Peyer's patch (tissue), 4 donors: ENCODE results near the gene GYS1. TPM values are rescaled to one million over a fixed set of nuclear protein-coding genes. Genes with fewer than 3 reads are reported as not detected.

Experiments used
- DNase-seq, 3 donors: peaks; one replicate each; pipeline ENCODE4 v3.0.0-alpha.2; 2017 to 2019
- H3K27ac ChIP-seq, 4 donors: fragments of 200-600 bp; sonication (generic); one replicate each; pipeline ENCODE4 v1.5.1; 2016 to 2019
- H3K27me3 ChIP-seq, 2 donors: fragments of 200-600 bp; sonication (generic); one replicate each; pipeline ENCODE4 v1.5.1; 2019
- H3K36me3 ChIP-seq, 3 donors: fragments of 200-600 bp; sonication (generic); one replicate each; pipeline ENCODE4 v1.5.1; 2016 to 2019
- H3K4me1 ChIP-seq, 4 donors: fragments of 200-600 bp; sonication (generic); one replicate each; pipeline ENCODE4 v1.5.1; 2016 to 2019
- H3K4me3 ChIP-seq, 4 donors: fragments of 200-600 bp; sonication (generic); 1 replicate in 3 of 4; 2 replicates in 1 of 4; pipeline ENCODE4 v1.5.1; 2016 to 2019; ENCODE audit warnings: mild to moderate bottlenecking in 1 of 4
- H3K9me3 ChIP-seq, 4 donors: fragments of 200-600 bp; sonication (generic); one replicate each; pipeline ENCODE4 v1.5.1; 2016 to 2019; ENCODE audit warnings: mild to moderate bottlenecking in 1 of 4
- POLR2A ChIP-seq, 2 donors: fragments of 450-650 bp; IDR thresholded peaks; one replicate each; pipeline ENCODE4 v1.5.1; 2017; ENCODE audit warnings: antibody characterized with exemption in 2 of 2, mild to moderate bottlenecking in 2 of 2, moderate library complexity in 2 of 2
- total RNA-seq, 4 donors: library from RNA; depleted of rRNA; stranded (reverse); fragments of >200 nt; gene quantifications; one replicate each; pipeline ENCODE4 v1.1.0, GENCODE V29; 2016
- TF ChIP-seq, protein P1 (sequence below), 6 experiments: fragments of 450-650 bp in 4 of 6; fragments of 200-600 bp in 2 of 6; sonication (generic) in 1 of 6; IDR thresholded peaks; one replicate each; pipeline ENCODE4 v1.5.1; 2017 to 2019; ENCODE audit warnings: antibody characterized with exemption in 6 of 6, mild to moderate bottlenecking in 3 of 6, moderate library complexity in 1 of 6

GYS1 gene
- total RNA-seq, 4 donors from 2014 or later, result 24.8 to 61.8 (median 44.0) TPM

DNA sequence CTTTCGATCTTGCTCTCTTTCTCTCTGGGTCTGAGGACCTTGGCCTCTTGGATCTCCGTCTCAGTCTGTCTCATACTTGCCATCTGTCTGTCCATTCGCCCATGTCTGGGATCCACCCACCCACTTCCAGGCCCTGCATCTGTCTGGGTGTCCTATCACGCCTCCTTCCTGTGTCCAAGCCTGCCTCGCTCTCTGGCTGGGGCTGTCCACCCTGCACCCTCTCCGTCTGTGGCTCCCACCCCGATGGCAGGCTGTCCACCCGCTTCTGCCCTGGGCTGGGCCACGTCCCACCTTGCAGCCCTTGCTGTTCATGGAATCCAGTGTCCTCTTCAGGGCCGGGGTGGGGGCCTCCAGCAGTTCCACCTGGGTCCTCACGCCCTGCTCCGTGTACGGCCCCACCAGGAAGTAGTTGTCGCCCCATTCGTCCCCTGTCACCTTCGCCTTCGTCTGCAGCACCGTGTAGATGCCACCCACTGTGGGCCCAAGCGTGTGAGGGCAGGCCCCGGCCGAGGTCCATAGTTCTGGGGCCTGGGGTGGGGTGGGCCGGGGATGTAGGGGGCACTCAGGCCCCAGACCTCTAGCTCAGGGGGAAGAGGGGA lies 2.0 kb downstream of the GYS1 start:
- H3K9me3 ChIP-seq, result no peaks in the 10 kb centered on the region
- TF ChIP-seq, protein P1, sequence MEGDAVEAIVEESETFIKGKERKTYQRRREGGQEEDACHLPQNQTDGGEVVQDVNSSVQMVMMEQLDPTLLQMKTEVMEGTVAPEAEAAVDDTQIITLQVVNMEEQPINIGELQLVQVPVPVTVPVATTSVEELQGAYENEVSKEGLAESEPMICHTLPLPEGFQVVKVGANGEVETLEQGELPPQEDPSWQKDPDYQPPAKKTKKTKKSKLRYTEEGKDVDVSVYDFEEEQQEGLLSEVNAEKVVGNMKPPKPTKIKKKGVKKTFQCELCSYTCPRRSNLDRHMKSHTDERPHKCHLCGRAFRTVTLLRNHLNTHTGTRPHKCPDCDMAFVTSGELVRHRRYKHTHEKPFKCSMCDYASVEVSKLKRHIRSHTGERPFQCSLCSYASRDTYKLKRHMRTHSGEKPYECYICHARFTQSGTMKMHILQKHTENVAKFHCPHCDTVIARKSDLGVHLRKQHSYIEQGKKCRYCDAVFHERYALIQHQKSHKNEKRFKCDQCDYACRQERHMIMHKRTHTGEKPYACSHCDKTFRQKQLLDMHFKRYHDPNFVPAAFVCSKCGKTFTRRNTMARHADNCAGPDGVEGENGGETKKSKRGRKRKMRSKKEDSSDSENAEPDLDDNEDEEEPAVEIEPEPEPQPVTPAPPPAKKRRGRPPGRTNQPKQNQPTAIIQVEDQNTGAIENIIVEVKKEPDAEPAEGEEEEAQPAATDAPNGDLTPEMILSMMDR (IDR thresholded peaks at IDR 0.05), result no peak
- no peak for TF ChIP-seq POLR2A (IDR thresholded peaks at IDR 0.05)
- H3K4me3 ChIP-seq, result peak overlapping the region in 1 of 4 donors; percentile 89
- peak overlapping the region in 1 of 4 donors; percentile 5 for H3K27ac ChIP-seq
- H3K36me3 ChIP-seq, result peaks cover 0 to 16% (median 0%) of the 10 kb centered on the region in 3 donors
- no peak for DNase-seq
- peaks cover 5 to 31% (median 13%) of the 10 kb centered on the region in 4 donors for H3K4me1 ChIP-seq
- no peaks in the 10 kb centered on the region for H3K27me3 ChIP-seq

GRCh38 chr19:48990400-48990799 lies 2.7 kb downstream of the GYS1 start:
- no peak for DNase-seq
- Histone ChIP-seq H3K27me3 (no peaks in the 10 kb centered on the region), H3K4me1 (peaks cover 5 to 31% (median 13%) of the 10 kb centered on the region in 4 donors), H3K36me3 (peaks cover 0 to 20% (median 0%) of the 10 kb centered on the region in 3 donors), H3K4me3 (no peak overlapping the region), H3K9me3 (no peaks in the 10 kb centered on the region), H3K27ac (no peak overlapping the region)
- TF ChIP-seq, protein P1 (IDR thresholded peaks at IDR 0.05), result no peak
- no peak for TF ChIP-seq POLR2A (IDR thresholded peaks at IDR 0.05)

DNA sequence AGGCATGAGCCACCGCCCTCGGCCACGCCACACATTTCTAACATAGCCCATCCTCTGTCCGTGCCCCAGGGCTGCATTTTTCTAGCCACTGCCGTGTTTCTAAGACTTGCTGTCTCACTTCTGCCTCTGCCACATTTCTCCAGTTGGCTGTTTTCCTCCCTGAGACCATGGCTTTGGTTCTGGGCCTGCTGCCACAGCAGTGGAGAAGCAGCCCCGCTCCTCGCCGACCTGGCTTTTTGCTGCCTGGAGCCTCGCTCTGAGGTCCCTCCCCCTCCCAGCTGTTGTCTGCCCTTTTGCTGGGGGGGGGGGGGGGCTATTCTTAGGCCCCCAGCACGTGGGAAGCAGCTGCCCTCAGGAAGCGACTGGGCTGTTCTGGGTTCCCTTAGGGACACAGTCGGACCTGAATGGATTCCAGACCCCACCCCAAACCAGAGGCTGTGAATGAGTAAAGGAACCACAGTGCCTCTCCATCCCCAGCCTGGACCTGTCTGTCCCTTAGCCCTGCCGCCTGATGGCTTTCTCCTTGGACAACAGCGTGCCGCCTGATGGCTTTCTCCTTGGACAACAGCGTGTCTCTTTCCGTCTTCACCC lies 3.3 kb downstream of the GYS1 start:
- Histone ChIP-seq H3K9me3 (no peaks in the 10 kb centered on the region), H3K4me1 (peaks cover 5 to 27% (median 13%) of the 10 kb centered on the region in 4 donors), H3K27ac (no peak overlapping the region), H3K36me3 (peaks cover 0 to 26% (median 0%) of the 10 kb centered on the region in 3 donors), H3K4me3 (no peak overlapping the region), H3K27me3 (no peaks in the 10 kb centered on the region)
- no peak for TF ChIP-seq POLR2A (IDR thresholded peaks at IDR 0.05)
- TF ChIP-seq, protein P1 (IDR thresholded peaks at IDR 0.05), result no peak
- no peak for DNase-seq

GRCh38 chr19:48988860-48989259 lies 4.2 kb downstream of the GYS1 start:
- Histone ChIP-seq H3K27ac (no peak overlapping the region), H3K9me3 (no peaks in the 10 kb centered on the region), H3K4me1 (peaks cover 0 to 20% (median 6%) of the 10 kb centered on the region in 4 donors), H3K4me3 (no peak overlapping the region), H3K27me3 (no peaks in the 10 kb centered on the region), H3K36me3 (peaks cover 0 to 34% (median 0%) of the 10 kb centered on the region in 3 donors)
- no peak for DNase-seq
- TF ChIP-seq, protein P1 (IDR thresholded peaks at IDR 0.05), result no peak
- TF ChIP-seq POLR2A (IDR thresholded peaks at IDR 0.05), result no peak

DNA sequence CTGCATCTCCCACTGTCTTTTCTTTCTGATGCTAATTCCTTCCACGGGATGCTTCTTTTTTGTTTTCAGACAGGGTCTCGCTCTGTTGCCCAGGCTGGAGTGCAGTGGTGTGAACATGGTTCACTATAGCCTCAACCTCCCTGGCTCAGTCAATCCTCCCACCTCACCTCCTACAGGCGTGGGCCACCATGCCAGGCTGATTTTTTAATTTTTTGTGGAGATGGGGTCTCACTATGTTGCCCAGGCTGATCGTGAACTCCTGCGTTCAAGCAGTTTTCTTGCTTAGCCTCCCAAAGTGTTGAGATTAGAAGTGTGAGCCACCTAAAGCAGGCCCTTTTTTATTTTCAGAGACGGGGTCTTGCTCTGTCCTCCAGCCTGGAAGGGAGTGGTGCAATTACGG lies 4.8 kb downstream of the GYS1 start:
- Histone ChIP-seq H3K27me3 (no peaks in the 10 kb centered on the region), H3K27ac (no peak overlapping the region), H3K4me3 (no peak overlapping the region), H3K9me3 (no peaks in the 10 kb centered on the region), H3K4me1 (peaks cover 0 to 20% (median 6%) of the 10 kb centered on the region in 4 donors), H3K36me3 (peaks cover 0 to 36% (median 0%) of the 10 kb centered on the region in 3 donors)
- TF ChIP-seq POLR2A (IDR thresholded peaks at IDR 0.05), result no peak
- no peak for DNase-seq

DNA sequence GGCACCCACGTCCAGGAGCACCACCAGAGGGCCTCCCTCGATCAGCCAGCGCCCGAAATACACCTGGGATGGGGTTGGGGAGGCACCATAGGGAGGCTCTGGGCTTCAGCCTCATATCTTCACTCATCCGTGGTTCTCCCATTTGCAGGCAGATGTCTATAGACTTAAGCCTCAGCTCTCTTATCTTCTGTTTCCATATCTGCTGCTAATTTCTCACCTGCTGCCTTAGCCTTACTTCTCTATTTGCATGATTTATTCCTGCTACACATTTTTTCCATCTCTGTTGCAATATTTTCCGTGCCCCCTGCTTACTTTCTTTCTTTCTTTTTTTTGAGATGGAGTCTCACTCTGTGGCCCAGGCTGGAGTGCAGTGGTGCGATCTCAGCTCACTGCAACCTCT lies 5.8 kb downstream of the GYS1 start:
- Histone ChIP-seq H3K9me3 (no peaks in the 10 kb centered on the region), H3K36me3 (peaks cover 0 to 45% (median 0%) of the 10 kb centered on the region in 3 donors), H3K27me3 (no peaks in the 10 kb centered on the region), H3K4me1 (peaks cover 0 to 20% (median 6%) of the 10 kb centered on the region in 4 donors), H3K27ac (no peak overlapping the region), H3K4me3 (no peak overlapping the region)
- no peak for DNase-seq
- no peak for TF ChIP-seq POLR2A (IDR thresholded peaks at IDR 0.05)
- TF ChIP-seq, protein P1 (IDR thresholded peaks at IDR 0.05), result no peak
